ENCODE measurements around the gene WDTC1. TPM values are rescaled to one million over a fixed set of nuclear protein-coding genes. Genes with fewer than 3 reads are reported as not detected.

Gene WDTC1
- total RNA-seq, 1 experiment from 2014 or later: 19.0 TPM

GRCh38 chr1:27235827-27236226 is 1.4 kb downstream of the WDTC1 start:
- Histone ChIP-seq H3K56ac (ENCODE audit: insufficient read length, low read depth, low read length) (no peak overlapping the region), H3K9ac (ENCODE audit: extremely low read depth, insufficient read length, low read length) (no peak overlapping the region), H3K27me3 (ENCODE audit: insufficient read depth, low read length) (no peaks in the 10 kb centered on the region), H2BK120ac (ENCODE audit: low read depth, low read length, poor library complexity, severe bottlenecking) (no peak overlapping the region), H4K91ac (ENCODE audit: insufficient read length, low read depth, low read length) (no peak overlapping the region), H3K4me1 (ENCODE audit: insufficient read depth, low read length) (peaks cover 6% of the 10 kb centered on the region), H3K27ac (ENCODE audit: insufficient read length, low read depth, low read length) (no peak overlapping the region), H2BK5ac (ENCODE audit: insufficient read length, low read length) (no peak overlapping the region), H3K23me2 (ENCODE audit: insufficient read length, low read depth, low read length, poor library complexity, severe bottlenecking) (no peaks in the 10 kb centered on the region), H2BK15ac (ENCODE audit: low read depth, low read length) (no peak overlapping the region), H3K79me1 (ENCODE audit: insufficient read depth, low read depth, low read length, poor library complexity, severe bottlenecking) (no peaks in the 10 kb centered on the region), H3K4ac (ENCODE audit: low read depth, low read length) (no peak overlapping the region), H2AFZ (ENCODE audit: low read length) (no peak overlapping the region), H3K9me3 (ENCODE audit: control insufficient read depth, low read depth, low read length) (no peaks in the 10 kb centered on the region), H3K23ac (ENCODE audit: insufficient read length, low read depth, low read length) (no peak overlapping the region), H3K4me2 (ENCODE audit: insufficient read depth, insufficient read length, low read length) (peak overlapping the region; percentile 60), H2BK20ac (ENCODE audit: low read depth, low read length, poor library complexity, severe bottlenecking) (no peak overlapping the region), H3K79me2 (ENCODE audit: insufficient read depth, low read length) (no peaks in the 10 kb centered on the region), H4K5ac (ENCODE audit: insufficient read length, low read depth, low read length) (no peak overlapping the region), H3T11ph (ENCODE audit: low read length) (no peak overlapping the region), H4K20me1 (ENCODE audit: control insufficient read depth, insufficient read depth, insufficient read length) (no peaks in the 10 kb centered on the region), H4K8ac (replicated peaks; ENCODE audit: insufficient read length, low read depth, low read length) (no peak overlapping the region), H3K14ac (ENCODE audit: insufficient read depth, low read length) (no peak overlapping the region), H2AK5ac (ENCODE audit: insufficient read length, low read length) (no peak overlapping the region), H3K18ac (ENCODE audit: insufficient read length, low read depth, low read length) (no peak overlapping the region), H2BK12ac (ENCODE audit: insufficient read length, low read depth, low read length) (no peak overlapping the region)
- Mint-ChIP-seq H3K4me3 (peak overlapping the region; percentile 82 to 93), H3K4me1 (peaks cover 11 to 18% of the 10 kb centered on the region in 2 experiments), H3K36me3 (ENCODE audit: insufficient read depth in 1 of 3, low read depth in 3 of 3) (no peaks in the 10 kb centered on the region), H3K27ac (no peak overlapping the region), H3K27me3 (ENCODE audit: low read depth) (peaks cover 12% of the 10 kb centered on the region), H3K9me3 (no peaks in the 10 kb centered on the region)
- no peak for TF ChIP-seq CTCF (conservative IDR thresholded peaks at IDR 0.05)
- no CpG with 5 or more reads among the region's 7 CpGs for WGBS (ENCODE audit: extremely low coverage, insufficient read length, low lambda C conversion rate)
- DNase-seq: no peak
